Sciatic nerve (tissue), 2 donors: ENCODE results near the gene PTTG1IP. TPM values are rescaled to one million over a fixed set of nuclear protein-coding genes. Genes with fewer than 3 reads are reported as not detected.

Source experiments
- ATAC-seq: fragments of 200-7000 bp; cut with Tn5 transposase; one replicate; pipeline ENCODE4 v1.9.1; 2020; ENCODE audit warnings: mild to moderate bottlenecking, moderate library complexity
- DNase-seq: peaks from one replicate; pipeline ENCODE4 v3.0.0-alpha.2; 2020; ENCODE audit warnings: low spot score
- intact Hi-C: fragments of 100-400 bp; cut with DNase I; formaldehyde crosslinking; loops from one replicate; pipeline ENCODE4 v1.14.2; 2022
- total RNA-seq: library from RNA; stranded (reverse); fragmentation: NEBNext Ultra II Directional; extraction: Animal tissue kit (Norgen Biotek cat#: 25700); gene quantifications from one replicate; pipeline ENCODE4 v1.2.1, GENCODE V29; 2021
- donor health status: DM: no; HTN: no; CAD: no.
- donor health status: DM: no; HTN: no; CAD: no.

The PTTG1IP gene
- total RNA-seq, 1 donor from 2014 or later = 192 TPM

DNA sequence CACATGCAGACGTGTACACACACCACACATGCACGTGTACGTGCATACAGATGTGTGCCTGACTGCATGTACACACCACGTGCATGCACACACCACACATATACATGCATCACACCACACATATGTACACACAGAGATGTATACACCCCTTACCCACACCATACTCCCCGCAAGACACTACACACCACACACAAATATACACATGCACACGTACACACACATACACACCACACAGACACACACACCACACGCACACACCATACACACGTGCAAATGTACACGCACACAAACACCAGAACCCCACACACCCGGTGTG lies 37.5 kb upstream of the PTTG1IP start:
- intact Hi-C loops = no loop called here
- ATAC-seq (no peak), DNase-seq (no peak)

GRCh38 chr21:44910229-44911067 lies 37.0 kb upstream of the PTTG1IP start:
- intact Hi-C loops = no loop called here
- ATAC-seq = no peak
- DNase-seq = no peak

- DNase-seq (no peak), ATAC-seq (no peak)
- intact Hi-C loops = no loop called here
Measured at GRCh38 chr21:44909719-44910118, 36.2 kb upstream of the PTTG1IP start.

GRCh38 chr21:44908908-44909307 lies 35.4 kb upstream of the PTTG1IP start:
- intact Hi-C loops = no loop called here
- ATAC-seq (no peak), DNase-seq (no peak)

GRCh38 chr21:44907966-44908895 lies 34.7 kb upstream of the PTTG1IP start:
- DNase-seq (no peak), ATAC-seq (peak; percentile 31)
- intact Hi-C loops = no loop called here

GRCh38 chr21:44907225-44907965 lies 33.9 kb upstream of the PTTG1IP start:
- DNase-seq (no peak), ATAC-seq (no peak)
- intact Hi-C loops = no loop called here

GRCh38 chr21:44905728-44906090 lies 32.2 kb upstream of the PTTG1IP start:
- ATAC-seq = no peak
- DNase-seq = no peak
- intact Hi-C loops = no loop called here

DNA sequence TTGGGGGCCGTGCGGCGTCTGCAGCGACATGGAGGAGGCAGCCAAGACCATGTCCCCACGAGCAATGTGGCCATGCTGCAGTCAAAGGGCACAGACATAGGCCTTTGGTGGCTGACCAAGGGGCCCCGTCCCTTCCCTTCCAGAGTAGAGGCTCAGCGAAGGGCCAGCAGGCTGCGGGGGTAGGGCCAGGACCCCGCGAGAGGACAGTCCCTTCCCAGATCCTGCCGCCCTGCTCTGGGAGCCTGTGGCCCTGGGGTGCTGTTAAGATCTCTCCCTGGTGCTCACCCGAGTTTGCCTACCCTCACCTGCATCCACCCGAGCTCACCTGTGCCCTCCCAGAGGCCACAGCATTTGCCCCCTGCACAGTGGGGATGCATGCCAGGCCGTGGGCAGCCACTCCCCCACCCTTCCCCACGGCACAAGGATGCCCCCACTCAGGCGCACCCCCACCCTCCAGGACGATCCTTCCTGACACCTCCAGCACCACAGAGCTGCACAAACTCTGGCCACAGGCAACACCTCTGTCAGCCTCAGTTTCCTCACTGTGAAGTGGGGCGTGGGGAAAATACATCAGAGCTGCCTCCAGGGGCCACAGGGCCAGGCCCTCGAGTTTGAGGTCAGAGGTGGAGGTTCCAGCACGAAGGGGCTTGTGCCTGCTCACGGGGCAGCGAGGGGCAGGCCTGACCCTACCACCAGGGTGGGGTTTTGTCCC lies 31.7 kb upstream of the PTTG1IP start:
- intact Hi-C loops = no loop called here
- DNase-seq = no peak
- ATAC-seq = no peak

- no peak for ATAC-seq
- no peak for DNase-seq
- intact Hi-C loops = no loop called here
Measured at GRCh38 chr21:44904141-44904923, 30.8 kb upstream of the PTTG1IP start.

DNA sequence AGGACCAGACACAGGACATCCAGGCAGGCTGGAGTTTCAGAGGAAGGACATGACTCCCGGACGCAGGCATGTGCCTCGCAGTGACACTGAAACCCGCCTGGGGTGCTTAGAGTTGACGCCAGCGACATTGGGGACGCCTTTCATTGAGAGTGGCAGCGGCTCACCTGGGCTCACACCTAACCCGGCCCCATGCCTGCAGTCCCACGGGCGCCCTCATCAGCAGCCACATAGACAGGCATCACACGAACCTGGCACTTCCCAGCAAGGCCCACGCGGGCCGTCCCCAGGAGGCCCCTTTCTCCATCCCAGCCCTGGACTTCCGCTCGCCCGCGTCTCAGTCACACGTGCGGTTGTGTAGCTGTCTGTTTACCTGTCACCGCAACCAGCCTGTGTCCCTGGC lies 30.2 kb upstream of the PTTG1IP start:
- ATAC-seq = no peak
- no peak for DNase-seq
- intact Hi-C loops = no loop called here

GRCh38 chr21:44903050-44903685 lies 29.7 kb upstream of the PTTG1IP start:
- no peak for DNase-seq
- intact Hi-C loops = no loop called here
- no peak for ATAC-seq

- intact Hi-C loops = no loop called here
- ATAC-seq (no peak), DNase-seq (no peak)
Measured at GRCh38 chr21:44902268-44903049, 29.0 kb upstream of the PTTG1IP start.

DNA sequence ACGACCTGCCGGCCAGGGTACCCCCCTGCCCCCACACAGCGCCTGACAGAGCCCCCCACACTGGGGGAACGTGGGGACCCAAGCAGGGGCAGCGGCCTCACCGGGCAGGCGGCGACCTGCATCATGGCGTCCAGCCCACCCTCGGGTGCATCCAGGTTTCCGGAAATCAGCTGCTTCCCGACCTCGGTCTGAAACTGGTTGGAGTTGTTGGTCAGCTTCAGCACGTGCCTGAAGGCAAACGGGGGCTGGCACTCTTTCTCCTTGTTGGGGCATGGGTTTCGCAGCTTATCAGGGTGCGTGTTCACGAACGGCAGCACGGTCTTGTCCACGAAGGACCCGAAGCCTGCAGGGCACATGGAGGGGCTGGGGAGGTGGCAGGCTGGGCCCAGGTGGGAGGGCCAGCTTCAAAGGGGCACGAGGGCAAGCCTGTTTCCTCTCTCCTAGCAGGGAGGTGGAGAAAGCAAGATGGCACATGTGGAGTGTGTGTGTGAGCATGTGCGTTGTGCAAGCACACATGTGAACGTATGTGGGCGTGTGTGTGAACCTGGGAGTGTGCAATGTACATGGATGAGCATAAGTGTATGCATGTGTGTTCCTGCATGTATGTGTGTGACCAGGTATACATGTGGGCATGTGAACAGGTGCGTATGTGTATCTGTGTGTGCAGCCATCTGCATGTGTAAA lies 28.0 kb upstream of the PTTG1IP start:
- ATAC-seq = no peak
- intact Hi-C loops = no loop called here
- DNase-seq = no peak

- intact Hi-C loops = no loop called here
- no peak for DNase-seq
- ATAC-seq = no peak
Measured at GRCh38 chr21:44900559-44901251, 27.2 kb upstream of the PTTG1IP start.

DNA sequence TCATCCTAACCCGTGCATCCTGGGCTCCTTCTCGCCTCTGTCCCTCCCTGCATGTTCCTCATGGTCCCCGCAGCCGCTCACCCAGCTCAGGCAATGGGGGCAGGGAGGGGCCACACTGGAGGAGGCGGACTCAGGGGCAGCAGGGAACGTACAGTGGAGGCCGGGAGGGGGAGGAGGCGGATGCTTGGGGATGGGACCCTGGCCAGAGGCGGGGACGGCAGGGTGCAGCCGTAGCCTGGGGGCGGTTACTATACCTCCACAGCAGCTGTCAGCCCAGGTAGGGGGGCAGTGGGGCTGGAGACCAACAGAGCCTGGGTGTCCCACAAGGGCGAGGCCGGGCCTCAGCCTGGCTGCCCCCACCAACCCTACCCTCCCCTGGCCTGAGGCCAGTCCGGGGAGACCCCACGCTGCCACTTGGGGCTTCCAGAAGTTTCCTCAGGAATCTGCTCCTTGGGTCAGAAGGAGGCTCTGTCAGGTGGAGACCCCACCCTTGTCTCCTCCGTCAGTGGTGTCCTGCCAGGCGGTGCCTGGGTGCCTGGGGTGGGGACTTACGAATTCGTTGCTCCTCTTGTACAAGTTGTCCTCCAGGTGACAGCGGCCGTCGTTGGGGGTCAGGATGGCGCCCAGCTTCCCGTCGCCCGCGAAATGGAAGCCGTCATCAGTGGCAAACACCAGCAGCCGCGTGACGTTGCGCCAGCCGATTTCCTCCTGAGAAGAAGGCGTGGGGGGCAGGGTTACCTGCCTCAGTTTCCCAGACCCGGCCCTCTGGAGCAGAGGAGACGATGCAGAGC lies 26.5 kb upstream of the PTTG1IP start:
- DNase-seq (no peak), ATAC-seq (no peak)
- intact Hi-C loops = no loop called here
